H9 (cell line): ENCODE measurements around the gene MACROH2A1. TPM values are rescaled to one million over a fixed set of nuclear protein-coding genes. Genes with fewer than 3 reads are reported as not detected.

Experiments used
- DNase-seq: peaks from one replicate; pipeline ENCODE4 v3.0.0-alpha.2; 2017
- H2AFZ ChIP-seq: one replicate; pipeline ENCODE4 v1.6.1; 2013; ENCODE audit warnings: mild to moderate bottlenecking, low read length, control low read depth, moderate library complexity
- H2AK5ac ChIP-seq: 2 replicates; pipeline ENCODE4 v1.6.1; 2013; ENCODE audit warnings: low read length, control low read depth, mixed read lengths; ENCODE audit not compliant: insufficient read length
- H2BK120ac ChIP-seq: one replicate; pipeline ENCODE4 v1.6.1; 2013; ENCODE audit warnings: low read depth, mild to moderate bottlenecking, low read length, control low read depth, inconsistent platforms; ENCODE audit not compliant: poor library complexity, severe bottlenecking
- H2BK12ac ChIP-seq: 2 replicates; pipeline ENCODE4 v1.6.1; 2013; ENCODE audit warnings: low read length, control low read depth, mixed read lengths, low read depth; ENCODE audit not compliant: insufficient read length
- H2BK15ac ChIP-seq: 2 replicates; pipeline ENCODE4 v1.6.1; 2013; ENCODE audit warnings: low read depth, low read length, control low read depth
- H2BK20ac ChIP-seq: one replicate; pipeline ENCODE4 v1.6.1; 2013; ENCODE audit warnings: low read depth, mild to moderate bottlenecking, low read length, control low read depth, inconsistent platforms; ENCODE audit not compliant: poor library complexity, severe bottlenecking
- H2BK5ac ChIP-seq: 2 replicates; pipeline ENCODE4 v1.6.1; 2013; ENCODE audit warnings: low read length, control low read depth, mixed read lengths; ENCODE audit not compliant: insufficient read length
- H3K14ac ChIP-seq: 2 replicates; pipeline ENCODE4 v1.6.1; 2013; ENCODE audit warnings: low read length, control low read depth; ENCODE audit not compliant: insufficient read depth
- H3K18ac ChIP-seq: 2 replicates; pipeline ENCODE4 v1.6.1; 2013; ENCODE audit warnings: low read depth, mild to moderate bottlenecking, mixed read lengths, low read length, control low read depth; ENCODE audit not compliant: insufficient read length
- H3K23ac ChIP-seq: 2 replicates; pipeline ENCODE4 v1.6.1; 2013; ENCODE audit warnings: low read length, control low read depth, mixed read lengths, low read depth; ENCODE audit not compliant: insufficient read length
- H3K23me2 ChIP-seq: 2 replicates; pipeline ENCODE4 v1.6.1; 2013; ENCODE audit warnings: low read depth, mild to moderate bottlenecking, mixed read lengths, low read length, control low read depth; ENCODE audit not compliant: insufficient read length, poor library complexity, severe bottlenecking
- H3K27ac ChIP-seq: 2 replicates; pipeline ENCODE4 v1.5.1; 2013; ENCODE audit warnings: low read length, control low read depth, mixed read lengths, low read depth; ENCODE audit not compliant: insufficient read length
- H3K27me3 ChIP-seq: 2 replicates; pipeline ENCODE4 v1.6.1; 2013; ENCODE audit warnings: low read length, control low read depth, inconsistent platforms; ENCODE audit not compliant: insufficient read depth
- H3K4ac ChIP-seq: 2 replicates; pipeline ENCODE4 v1.6.1; 2013; ENCODE audit warnings: low read depth, mild to moderate bottlenecking, control low read depth, inconsistent platforms, low read length, moderate library complexity
- H3K4me1 ChIP-seq: 2 replicates; pipeline ENCODE4 v1.6.1; 2013; ENCODE audit warnings: low read length, control low read depth, inconsistent platforms; ENCODE audit not compliant: insufficient read depth
- H3K4me2 ChIP-seq: 2 replicates; pipeline ENCODE4 v1.6.1; 2013; ENCODE audit warnings: low read length, control low read depth, mixed read lengths; ENCODE audit not compliant: insufficient read length, insufficient read depth
- H3K56ac ChIP-seq: 2 replicates; pipeline ENCODE4 v1.6.1; 2013; ENCODE audit warnings: low read depth, mild to moderate bottlenecking, mixed read lengths, low read length, control low read depth; ENCODE audit not compliant: insufficient read length
- H3K79me1 ChIP-seq: 2 replicates; pipeline ENCODE4 v1.6.1; 2013; ENCODE audit warnings: low read depth, mild to moderate bottlenecking, moderate library complexity, low read length, control low read depth, inconsistent platforms; ENCODE audit not compliant: insufficient read depth, poor library complexity, severe bottlenecking
- H3K79me2 ChIP-seq: 2 replicates; pipeline ENCODE4 v1.6.1; 2013; ENCODE audit warnings: low read length, control low read depth, inconsistent platforms; ENCODE audit not compliant: insufficient read depth
- H3K9ac ChIP-seq: 2 replicates; pipeline ENCODE4 v1.6.1; 2013; ENCODE audit warnings: low read length, control low read depth, mixed read lengths; ENCODE audit not compliant: insufficient read length; ENCODE audit errors: extremely low read depth
- H3K9me3 ChIP-seq: one replicate; pipeline ENCODE4 v1.6.1; 2013; ENCODE audit warnings: low read depth, low read length, inconsistent platforms; ENCODE audit not compliant: control insufficient read depth
- H3T11ph ChIP-seq: one replicate; pipeline ENCODE4 v1.6.1; 2013; ENCODE audit warnings: mild to moderate bottlenecking, low read length, control low read depth, inconsistent platforms
- H4K20me1 ChIP-seq: one replicate; pipeline ENCODE4 v1.6.1; 2013; ENCODE audit not compliant: control insufficient read depth, insufficient read length, insufficient read depth
- H4K5ac ChIP-seq: 2 replicates; pipeline ENCODE4 v1.6.1; 2013; ENCODE audit warnings: low read depth, mild to moderate bottlenecking, mixed read lengths, low read length, control low read depth; ENCODE audit not compliant: insufficient read length
- H4K8ac ChIP-seq: replicated peaks from 2 replicates; pipeline ENCODE4 v1.6.1; 2013; ENCODE audit warnings: low read length, control low read depth, mixed read lengths, low read depth; ENCODE audit not compliant: insufficient read length
- H4K91ac ChIP-seq: 2 replicates; pipeline ENCODE4 v1.6.1; 2013; ENCODE audit warnings: low read depth, mild to moderate bottlenecking, moderate library complexity, mixed read lengths, low read length, control low read depth; ENCODE audit not compliant: insufficient read length
- H3K27ac Mint-ChIP-seq, 3 experiments: 2 replicates in 2 of 3; 3 replicates in 1 of 3; pipeline ENCODE4 v1.8.0; 2020 to 2021; ENCODE audit warnings: mixed read lengths in 3 of 3, mild to moderate bottlenecking in 1 of 3, moderate library complexity in 1 of 3
- H3K27me3 Mint-ChIP-seq: 2 replicates; pipeline ENCODE4 v1.8.0; 2021; ENCODE audit warnings: low read depth, mild to moderate bottlenecking, moderate library complexity, mixed read lengths
- H3K36me3 Mint-ChIP-seq, 3 experiments: 2 replicates in 2 of 3; 3 replicates in 1 of 3; pipeline ENCODE4 v1.8.0; 2020 to 2021; ENCODE audit warnings: low read depth in 3 of 3, mixed read lengths in 3 of 3; ENCODE audit not compliant: insufficient read depth in 1 of 3
- H3K4me1 Mint-ChIP-seq, 2 experiments: 2 replicates each; pipeline ENCODE4 v1.8.0; 2020; ENCODE audit warnings: mixed read lengths in 2 of 2
- H3K4me3 Mint-ChIP-seq, 2 experiments: 2 replicates in 1 of 2; 3 replicates in 1 of 2; pipeline ENCODE4 v1.8.0; 2020 to 2021; ENCODE audit warnings: mild to moderate bottlenecking in 2 of 2, mixed read lengths in 2 of 2, moderate library complexity in 1 of 2
- H3K9me3 Mint-ChIP-seq, 2 experiments: 2 replicates in 1 of 2; 3 replicates in 1 of 2; pipeline ENCODE4 v1.8.0; 2020; ENCODE audit warnings: mild to moderate bottlenecking in 2 of 2, mixed read lengths in 2 of 2, moderate library complexity in 1 of 2
- total RNA-seq: library from RNA; stranded (reverse); gene quantifications from 2 replicates; pipeline ENCODE4 v1.2.1, GENCODE V29; 2021
- TF ChIP-seq, protein P1 (sequence below): fragments of 200-600 bp; sonication (generic); conservative IDR thresholded peaks from 3 replicates; pipeline ENCODE4 v1.8.0; 2021; ENCODE audit warnings: antibody characterized with exemption, mild to moderate bottlenecking

Gene MACROH2A1
- total RNA-seq, 1 experiment from 2014 or later = 111 TPM

DNA sequence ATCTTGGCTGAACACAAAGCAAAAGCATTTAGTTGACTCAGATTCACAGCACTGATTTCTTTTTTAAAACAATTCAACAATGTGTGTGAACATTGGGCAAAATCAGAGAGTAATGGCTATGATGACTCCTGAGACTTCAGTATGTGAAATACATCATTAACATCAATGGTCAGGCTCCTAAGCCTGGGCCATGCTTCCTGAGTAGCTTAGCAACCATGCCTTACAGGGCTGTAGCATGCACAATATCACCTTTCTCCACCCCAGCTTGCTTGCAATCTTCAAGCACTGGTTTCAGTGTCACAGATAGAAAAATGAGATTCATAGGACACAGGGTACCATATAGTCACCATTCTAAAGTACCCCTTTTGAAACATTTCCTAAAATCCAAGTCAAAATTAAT is 41.3 kb downstream of the MACROH2A1 start:
- H3T11ph ChIP-seq = no peak overlapping the region
- peaks cover 0 to 32% (median 6%) of the 10 kb centered on the region in 3 experiments; a peak in 4 of 7 replicates for H3K36me3 Mint-ChIP-seq
- H3K4me3 Mint-ChIP-seq = no peak overlapping the region
- H4K8ac ChIP-seq = no peak overlapping the region
- no peaks in the 10 kb centered on the region for H3K79me2 ChIP-seq
- H3K56ac ChIP-seq = no peak overlapping the region
- H3K9me3 ChIP-seq = no peaks in the 10 kb centered on the region
- H3K23me2 ChIP-seq = no peaks in the 10 kb centered on the region
- no peak overlapping the region for H2BK120ac ChIP-seq
- no peak overlapping the region for H4K5ac ChIP-seq
- no peak overlapping the region for H2AFZ ChIP-seq
- no peaks in the 10 kb centered on the region for H3K4me1 ChIP-seq
- H4K20me1 ChIP-seq = no peaks in the 10 kb centered on the region
- H4K91ac ChIP-seq = no peak overlapping the region
- no peak overlapping the region for H3K4me2 ChIP-seq
- H3K9ac ChIP-seq = no peak overlapping the region
- H2AK5ac ChIP-seq = no peak overlapping the region
- no peaks in the 10 kb centered on the region for H3K27me3 ChIP-seq
- no peaks in the 10 kb centered on the region for H3K4me1 Mint-ChIP-seq
- no peak overlapping the region for H3K27ac Mint-ChIP-seq
- H3K9me3 Mint-ChIP-seq = no peaks in the 10 kb centered on the region
- H3K4ac ChIP-seq = no peak overlapping the region
- H3K23ac ChIP-seq = no peak overlapping the region
- H2BK15ac ChIP-seq = no peak overlapping the region
- no peak overlapping the region for H2BK12ac ChIP-seq
- no peak overlapping the region for H3K27ac ChIP-seq
- DNase-seq = no peak
- no peaks in the 10 kb centered on the region for H3K27me3 Mint-ChIP-seq
- H3K18ac ChIP-seq = no peak overlapping the region
- no peak overlapping the region for H2BK5ac ChIP-seq
- H3K79me1 ChIP-seq = no peaks in the 10 kb centered on the region
- H2BK20ac ChIP-seq = no peak overlapping the region
- no peak overlapping the region for H3K14ac ChIP-seq
- TF ChIP-seq, protein P1, sequence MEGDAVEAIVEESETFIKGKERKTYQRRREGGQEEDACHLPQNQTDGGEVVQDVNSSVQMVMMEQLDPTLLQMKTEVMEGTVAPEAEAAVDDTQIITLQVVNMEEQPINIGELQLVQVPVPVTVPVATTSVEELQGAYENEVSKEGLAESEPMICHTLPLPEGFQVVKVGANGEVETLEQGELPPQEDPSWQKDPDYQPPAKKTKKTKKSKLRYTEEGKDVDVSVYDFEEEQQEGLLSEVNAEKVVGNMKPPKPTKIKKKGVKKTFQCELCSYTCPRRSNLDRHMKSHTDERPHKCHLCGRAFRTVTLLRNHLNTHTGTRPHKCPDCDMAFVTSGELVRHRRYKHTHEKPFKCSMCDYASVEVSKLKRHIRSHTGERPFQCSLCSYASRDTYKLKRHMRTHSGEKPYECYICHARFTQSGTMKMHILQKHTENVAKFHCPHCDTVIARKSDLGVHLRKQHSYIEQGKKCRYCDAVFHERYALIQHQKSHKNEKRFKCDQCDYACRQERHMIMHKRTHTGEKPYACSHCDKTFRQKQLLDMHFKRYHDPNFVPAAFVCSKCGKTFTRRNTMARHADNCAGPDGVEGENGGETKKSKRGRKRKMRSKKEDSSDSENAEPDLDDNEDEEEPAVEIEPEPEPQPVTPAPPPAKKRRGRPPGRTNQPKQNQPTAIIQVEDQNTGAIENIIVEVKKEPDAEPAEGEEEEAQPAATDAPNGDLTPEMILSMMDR = no peak
